WTC11 (cell line): ENCODE data around the gene CENPV. TPM values are rescaled to one million over a fixed set of nuclear protein-coding genes. Genes with fewer than 3 reads are reported as not detected.

Experiments
- CBFB ChIP-seq: sonication (generic); formaldehyde crosslinking; IDR thresholded peaks from 2 replicates; pipeline ENCODE4 v1.8.1; 2022; ENCODE audit warnings: mild to moderate bottlenecking, low read depth, missing genetic modification reagents
- FOXK1 ChIP-seq: sonication (generic); formaldehyde crosslinking; IDR thresholded peaks from 2 replicates; pipeline ENCODE4 v1.8.0; 2022; ENCODE audit warnings: mild to moderate bottlenecking, moderate library complexity, missing genetic modification reagents
- GTF2I ChIP-seq: fragments of 250-450 bp; sonication (Bioruptor Pico); conservative IDR thresholded peaks from 2 replicates; pipeline ENCODE4 v1.4.0; 2021; ENCODE audit warnings: mild to moderate bottlenecking
- HMGA2 ChIP-seq: fragments of 250-450 bp; sonication (Bioruptor Pico); IDR thresholded peaks from 2 replicates; pipeline ENCODE4 v1.4.0; 2021; ENCODE audit warnings: mild to moderate bottlenecking, moderate library complexity
- JAZF1 ChIP-seq: fragments of 250-450 bp; sonication (Bioruptor Pico); IDR thresholded peaks from 2 replicates; pipeline ENCODE4 v1.9.0; 2021; ENCODE audit warnings: moderate library complexity, mild to moderate bottlenecking, inconsistent platforms
- JUN ChIP-seq: sonication (generic); formaldehyde crosslinking; IDR thresholded peaks from 2 replicates; pipeline ENCODE4 v1.8.0; 2023; ENCODE audit warnings: mild to moderate bottlenecking, missing genetic modification reagents
- MYBL2 ChIP-seq: sonication (generic); formaldehyde crosslinking; IDR thresholded peaks from 2 replicates; pipeline ENCODE4 v1.8.1; 2023; ENCODE audit warnings: mild to moderate bottlenecking, moderate library complexity, missing genetic modification reagents
- NFATC4 ChIP-seq: fragments of 250-450 bp; sonication (Bioruptor Pico); IDR thresholded peaks from 2 replicates; pipeline ENCODE4 v1.9.0; 2021; ENCODE audit warnings: mild to moderate bottlenecking
- OVOL2 ChIP-seq: fragments of 250-450 bp; sonication (Bioruptor Pico); IDR thresholded peaks from 2 replicates; pipeline ENCODE4 v1.9.0; 2021; ENCODE audit warnings: mild to moderate bottlenecking, borderline replicate concordance
- SMAD3 ChIP-seq: sonication (generic); formaldehyde crosslinking; IDR thresholded peaks from 2 replicates; pipeline ENCODE4 v1.8.0; 2022; ENCODE audit warnings: missing genetic modification reagents, mild to moderate bottlenecking, borderline replicate concordance
- SMAD4 ChIP-seq: sonication (generic); formaldehyde crosslinking; IDR thresholded peaks from 2 replicates; pipeline ENCODE4 v1.8.0; 2022; ENCODE audit warnings: mild to moderate bottlenecking, missing genetic modification reagents
- SP1 ChIP-seq: sonication (generic); formaldehyde crosslinking; conservative IDR thresholded peaks from 2 replicates; pipeline ENCODE4 v1.8.1; 2022; ENCODE audit warnings: missing genetic modification reagents
- ZNF263 ChIP-seq: sonication (generic); formaldehyde crosslinking; IDR thresholded peaks from 2 replicates; pipeline ENCODE4 v1.8.1; 2022; ENCODE audit warnings: low read depth, mild to moderate bottlenecking, moderate library complexity, missing genetic modification reagents
- ZNF317 ChIP-seq: sonication (generic); formaldehyde crosslinking; IDR thresholded peaks from 2 replicates; pipeline ENCODE4 v1.8.1; 2023; ENCODE audit warnings: low read depth, mild to moderate bottlenecking, moderate library complexity, missing genetic modification reagents, borderline replicate concordance
- ZNF423 ChIP-seq: fragments of 250-450 bp; sonication (Bioruptor Pico); IDR thresholded peaks from 2 replicates; pipeline ENCODE4 v2.1.2; 2022; ENCODE audit warnings: mild to moderate bottlenecking, moderate library complexity
- total RNA-seq: library from RNA; stranded (reverse); gene quantifications from 3 replicates; pipeline ENCODE4 v1.2.3, GENCODE V29; 2021
- TF ChIP-seq, protein P1 (sequence below): sonication (generic); formaldehyde crosslinking; IDR thresholded peaks from 2 replicates; pipeline ENCODE4 v1.8.0; 2022; ENCODE audit warnings: mild to moderate bottlenecking, missing genetic modification reagents
- TF ChIP-seq, protein P2 (sequence below): sonication (generic); formaldehyde crosslinking; IDR thresholded peaks from 2 replicates; pipeline ENCODE4 v1.8.1; 2022; ENCODE audit warnings: mild to moderate bottlenecking, moderate library complexity, missing genetic modification reagents
- TF ChIP-seq, protein P3 (sequence below): fragments of 250-450 bp; sonication (Bioruptor Pico); IDR thresholded peaks from 2 replicates; pipeline ENCODE4 v1.9.0; 2021; ENCODE audit warnings: moderate library complexity, mild to moderate bottlenecking, inconsistent platforms, borderline replicate concordance
- TF ChIP-seq, protein P4 (sequence below): sonication (generic); formaldehyde crosslinking; IDR thresholded peaks from 2 replicates; pipeline ENCODE4 v1.8.0; 2022; ENCODE audit warnings: missing genetic modification reagents
- TF ChIP-seq, protein P5 (sequence below): sonication (generic); formaldehyde crosslinking; IDR thresholded peaks from 2 replicates; pipeline ENCODE4 v1.8.1; 2023; ENCODE audit warnings: mild to moderate bottlenecking, missing genetic modification reagents
- TF ChIP-seq, protein P6 (sequence below): sonication (generic); formaldehyde crosslinking; IDR thresholded peaks from 2 replicates; pipeline ENCODE4 v1.8.1; 2023; ENCODE audit warnings: mild to moderate bottlenecking, moderate library complexity, missing genetic modification reagents
- TF ChIP-seq, protein P7 (sequence below): sonication (generic); formaldehyde crosslinking; conservative IDR thresholded peaks from 2 replicates; pipeline ENCODE4 v1.8.1; 2022; ENCODE audit warnings: mild to moderate bottlenecking, missing genetic modification reagents
- TF ChIP-seq, protein P8 (sequence below): sonication (generic); formaldehyde crosslinking; IDR thresholded peaks from 2 replicates; pipeline ENCODE4 v1.8.0; 2023; ENCODE audit warnings: missing genetic modification reagents

The CENPV gene
- total RNA-seq, 1 experiment from 2014 or later, result 152 TPM

DNA sequence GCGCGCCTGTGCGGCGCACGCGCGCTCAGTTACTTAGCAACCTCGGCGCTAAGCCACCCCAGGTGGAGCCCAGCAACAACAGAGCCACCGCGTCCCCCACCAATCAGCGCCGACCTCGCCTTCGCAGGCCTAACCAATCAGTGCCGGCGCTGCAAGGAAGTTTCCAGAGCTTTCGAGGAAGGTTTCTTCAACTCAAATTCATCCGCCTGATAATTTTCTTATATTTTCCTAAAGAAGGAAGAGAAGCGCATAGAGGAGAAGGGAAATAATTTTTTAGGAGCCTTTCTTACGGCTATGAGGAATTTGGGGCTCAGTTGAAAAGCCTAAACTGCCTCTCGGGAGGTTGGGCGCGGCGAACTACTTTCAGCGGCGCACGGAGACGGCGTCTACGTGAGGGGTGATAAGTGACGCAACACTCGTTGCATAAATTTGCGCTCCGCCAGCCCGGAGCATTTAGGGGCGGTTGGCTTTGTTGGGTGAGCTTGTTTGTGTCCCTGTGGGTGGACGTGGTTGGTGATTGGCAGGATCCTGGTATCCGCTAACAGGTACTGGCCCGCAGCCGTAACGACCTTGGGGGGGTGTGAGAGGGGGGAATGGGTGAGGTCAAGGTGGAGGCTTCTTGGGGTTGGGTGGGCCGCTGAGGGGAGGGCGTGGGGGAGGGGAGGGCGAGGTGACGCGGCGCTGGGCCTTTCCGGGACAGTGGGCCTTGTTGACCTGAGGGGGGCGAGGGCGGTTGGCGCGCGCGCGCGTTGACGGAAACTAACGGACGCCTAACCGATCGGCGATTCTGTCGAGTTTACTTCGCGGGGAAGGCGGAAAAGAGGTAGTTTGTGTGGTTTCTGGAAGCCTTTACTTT, 27.6 kb upstream of the CENPV start, which contains the start of gene UBB (continued):
- TF ChIP-seq, protein P1, sequence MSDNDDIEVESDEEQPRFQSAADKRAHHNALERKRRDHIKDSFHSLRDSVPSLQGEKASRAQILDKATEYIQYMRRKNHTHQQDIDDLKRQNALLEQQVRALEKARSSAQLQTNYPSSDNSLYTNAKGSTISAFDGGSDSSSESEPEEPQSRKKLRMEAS (CRISPR knock-in tag), result peak; percentile 78
- TF ChIP-seq MYBL2, result peak; percentile 62; the same call in 1 of the 2 replicates
- TF ChIP-seq HMGA2 (CRISPR knock-in tag), result 0 out of 2 replicates have a peak, but pooled peaks have one; percentile 24
- TF ChIP-seq, protein P2, sequence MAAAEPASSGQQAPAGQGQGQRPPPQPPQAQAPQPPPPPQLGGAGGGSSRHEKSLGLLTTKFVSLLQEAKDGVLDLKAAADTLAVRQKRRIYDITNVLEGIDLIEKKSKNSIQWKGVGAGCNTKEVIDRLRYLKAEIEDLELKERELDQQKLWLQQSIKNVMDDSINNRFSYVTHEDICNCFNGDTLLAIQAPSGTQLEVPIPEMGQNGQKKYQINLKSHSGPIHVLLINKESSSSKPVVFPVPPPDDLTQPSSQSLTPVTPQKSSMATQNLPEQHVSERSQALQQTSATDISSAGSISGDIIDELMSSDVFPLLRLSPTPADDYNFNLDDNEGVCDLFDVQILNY, result peak; percentile 19; the same call in 1 of the 2 replicates
- TF ChIP-seq, protein P3, sequence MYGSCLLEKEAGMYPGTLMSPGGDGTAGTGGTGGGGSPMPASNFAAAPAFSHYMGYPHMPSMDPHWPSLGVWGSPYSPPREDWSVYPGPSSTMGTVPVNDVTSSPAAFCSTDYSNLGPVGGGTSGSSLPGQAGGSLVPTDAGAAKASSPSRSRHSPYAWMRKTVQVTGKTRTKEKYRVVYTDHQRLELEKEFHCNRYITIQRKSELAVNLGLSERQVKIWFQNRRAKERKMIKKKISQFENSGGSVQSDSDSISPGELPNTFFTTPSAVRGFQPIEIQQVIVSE, result no peak
- TF ChIP-seq, protein P4, sequence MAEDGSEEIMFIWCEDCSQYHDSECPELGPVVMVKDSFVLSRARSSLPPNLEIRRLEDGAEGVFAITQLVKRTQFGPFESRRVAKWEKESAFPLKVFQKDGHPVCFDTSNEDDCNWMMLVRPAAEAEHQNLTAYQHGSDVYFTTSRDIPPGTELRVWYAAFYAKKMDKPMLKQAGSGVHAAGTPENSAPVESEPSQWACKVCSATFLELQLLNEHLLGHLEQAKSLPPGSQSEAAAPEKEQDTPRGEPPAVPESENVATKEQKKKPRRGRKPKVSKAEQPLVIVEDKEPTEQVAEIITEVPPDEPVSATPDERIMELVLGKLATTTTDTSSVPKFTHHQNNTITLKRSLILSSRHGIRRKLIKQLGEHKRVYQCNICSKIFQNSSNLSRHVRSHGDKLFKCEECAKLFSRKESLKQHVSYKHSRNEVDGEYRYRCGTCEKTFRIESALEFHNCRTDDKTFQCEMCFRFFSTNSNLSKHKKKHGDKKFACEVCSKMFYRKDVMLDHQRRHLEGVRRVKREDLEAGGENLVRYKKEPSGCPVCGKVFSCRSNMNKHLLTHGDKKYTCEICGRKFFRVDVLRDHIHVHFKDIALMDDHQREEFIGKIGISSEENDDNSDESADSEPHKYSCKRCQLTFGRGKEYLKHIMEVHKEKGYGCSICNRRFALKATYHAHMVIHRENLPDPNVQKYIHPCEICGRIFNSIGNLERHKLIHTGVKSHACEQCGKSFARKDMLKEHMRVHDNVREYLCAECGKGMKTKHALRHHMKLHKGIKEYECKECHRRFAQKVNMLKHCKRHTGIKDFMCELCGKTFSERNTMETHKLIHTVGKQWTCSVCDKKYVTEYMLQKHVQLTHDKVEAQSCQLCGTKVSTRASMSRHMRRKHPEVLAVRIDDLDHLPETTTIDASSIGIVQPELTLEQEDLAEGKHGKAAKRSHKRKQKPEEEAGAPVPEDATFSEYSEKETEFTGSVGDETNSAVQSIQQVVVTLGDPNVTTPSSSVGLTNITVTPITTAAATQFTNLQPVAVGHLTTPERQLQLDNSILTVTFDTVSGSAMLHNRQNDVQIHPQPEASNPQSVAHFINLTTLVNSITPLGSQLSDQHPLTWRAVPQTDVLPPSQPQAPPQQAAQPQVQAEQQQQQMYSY, result no peak
- peak; percentile 67; the same call in 1 of the 2 replicates for TF ChIP-seq FOXK1 (CRISPR knock-in tag)
- no peak for TF ChIP-seq ZNF263 (CRISPR knock-in tag)
- no peak for TF ChIP-seq SMAD4
- TF ChIP-seq SMAD3 (CRISPR knock-in tag), result no peak; the same call in 1 of the 2 replicates
- TF ChIP-seq, protein P5, sequence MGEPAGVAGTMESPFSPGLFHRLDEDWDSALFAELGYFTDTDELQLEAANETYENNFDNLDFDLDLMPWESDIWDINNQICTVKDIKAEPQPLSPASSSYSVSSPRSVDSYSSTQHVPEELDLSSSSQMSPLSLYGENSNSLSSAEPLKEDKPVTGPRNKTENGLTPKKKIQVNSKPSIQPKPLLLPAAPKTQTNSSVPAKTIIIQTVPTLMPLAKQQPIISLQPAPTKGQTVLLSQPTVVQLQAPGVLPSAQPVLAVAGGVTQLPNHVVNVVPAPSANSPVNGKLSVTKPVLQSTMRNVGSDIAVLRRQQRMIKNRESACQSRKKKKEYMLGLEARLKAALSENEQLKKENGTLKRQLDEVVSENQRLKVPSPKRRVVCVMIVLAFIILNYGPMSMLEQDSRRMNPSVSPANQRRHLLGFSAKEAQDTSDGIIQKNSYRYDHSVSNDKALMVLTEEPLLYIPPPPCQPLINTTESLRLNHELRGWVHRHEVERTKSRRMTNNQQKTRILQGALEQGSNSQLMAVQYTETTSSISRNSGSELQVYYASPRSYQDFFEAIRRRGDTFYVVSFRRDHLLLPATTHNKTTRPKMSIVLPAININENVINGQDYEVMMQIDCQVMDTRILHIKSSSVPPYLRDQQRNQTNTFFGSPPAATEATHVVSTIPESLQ (CRISPR knock-in tag), result no peak
- no peak for TF ChIP-seq ZNF423
- TF ChIP-seq ZNF317 (CRISPR knock-in tag), result no peak
- peak; percentile 73; the same call in 1 of the 2 replicates for TF ChIP-seq SP1 (CRISPR knock-in tag)
- no peak for TF ChIP-seq CBFB (CRISPR knock-in tag)
- no peak for TF ChIP-seq GTF2I (CRISPR knock-in tag)
- TF ChIP-seq JAZF1 (CRISPR knock-in tag), result no peak
- TF ChIP-seq, protein P6, sequence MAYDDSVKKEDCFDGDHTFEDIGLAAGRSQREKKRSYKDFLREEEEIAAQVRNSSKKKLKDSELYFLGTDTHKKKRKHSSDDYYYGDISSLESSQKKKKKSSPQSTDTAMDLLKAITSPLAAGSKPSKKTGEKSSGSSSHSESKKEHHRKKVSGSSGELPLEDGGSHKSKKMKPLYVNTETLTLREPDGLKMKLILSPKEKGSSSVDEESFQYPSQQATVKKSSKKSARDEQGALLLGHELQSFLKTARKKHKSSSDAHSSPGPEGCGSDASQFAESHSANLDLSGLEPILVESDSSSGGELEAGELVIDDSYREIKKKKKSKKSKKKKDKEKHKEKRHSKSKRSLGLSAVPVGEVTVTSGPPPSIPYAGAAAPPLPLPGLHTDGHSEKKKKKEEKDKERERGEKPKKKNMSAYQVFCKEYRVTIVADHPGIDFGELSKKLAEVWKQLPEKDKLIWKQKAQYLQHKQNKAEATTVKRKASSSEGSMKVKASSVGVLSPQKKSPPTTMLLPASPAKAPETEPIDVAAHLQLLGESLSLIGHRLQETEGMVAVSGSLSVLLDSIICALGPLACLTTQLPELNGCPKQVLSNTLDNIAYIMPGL (CRISPR knock-in tag), result no peak; the same call in 1 of the 2 replicates
- TF ChIP-seq, protein P7, sequence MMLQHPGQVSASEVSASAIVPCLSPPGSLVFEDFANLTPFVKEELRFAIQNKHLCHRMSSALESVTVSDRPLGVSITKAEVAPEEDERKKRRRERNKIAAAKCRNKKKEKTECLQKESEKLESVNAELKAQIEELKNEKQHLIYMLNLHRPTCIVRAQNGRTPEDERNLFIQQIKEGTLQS, result 0 out of 2 replicates have a peak, but pooled peaks have one; percentile 39
- TF ChIP-seq NFATC4 (CRISPR knock-in tag), result peak; percentile 50; the same call in 1 of the 2 replicates
- no peak for TF ChIP-seq JUN (CRISPR knock-in tag)
- TF ChIP-seq, protein P8, sequence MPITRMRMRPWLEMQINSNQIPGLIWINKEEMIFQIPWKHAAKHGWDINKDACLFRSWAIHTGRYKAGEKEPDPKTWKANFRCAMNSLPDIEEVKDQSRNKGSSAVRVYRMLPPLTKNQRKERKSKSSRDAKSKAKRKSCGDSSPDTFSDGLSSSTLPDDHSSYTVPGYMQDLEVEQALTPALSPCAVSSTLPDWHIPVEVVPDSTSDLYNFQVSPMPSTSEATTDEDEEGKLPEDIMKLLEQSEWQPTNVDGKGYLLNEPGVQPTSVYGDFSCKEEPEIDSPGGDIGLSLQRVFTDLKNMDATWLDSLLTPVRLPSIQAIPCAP (CRISPR knock-in tag), result no peak
- no peak; the same call in 1 of the 2 replicates for TF ChIP-seq OVOL2 (CRISPR knock-in tag)
